Activated T-helper 1 cell treated with anti-CD3 and anti-CD28 coated beads, Interleukin-12 subunit alpha, Interleukin-12 subunit beta, Interleukin-2, Interleukin-4 antibody, amounts not matched to agents 30 ng/mL and 10 ng/mL and 1 ng/mL, durations not matched to agents 14 hours and 24 hours and 36 hours (primary cell): ENCODE measurements around the gene OGT. TPM values are rescaled to one million over a fixed set of nuclear protein-coding genes. Genes with fewer than 3 reads are reported as not detected.
A peak's percentile ranks its signal among the peaks of the same experiment; 100 is the strongest.

Experiments used
- DNase-seq: peaks from one replicate; pipeline ENCODE4 v3.0.0; 2021; ENCODE audit warnings: low spot score
- H3K27ac Mint-ChIP-seq: one replicate; pipeline ENCODE4 v1.8.0; 2021; ENCODE audit warnings: mild to moderate bottlenecking, mixed read lengths
- H3K27me3 Mint-ChIP-seq: one replicate; pipeline ENCODE4 v1.8.0; 2022; ENCODE audit warnings: mild to moderate bottlenecking, moderate library complexity, mixed read lengths; ENCODE audit not compliant: insufficient read depth
- H3K36me3 Mint-ChIP-seq: one replicate; pipeline ENCODE4 v1.8.0; 2021; ENCODE audit warnings: low read depth, mixed read lengths
- H3K4me1 Mint-ChIP-seq: one replicate; pipeline ENCODE4 v1.8.0; 2021; ENCODE audit warnings: low read depth, mixed read lengths
- H3K4me3 Mint-ChIP-seq: one replicate; pipeline ENCODE4 v1.8.0; 2021; ENCODE audit warnings: mild to moderate bottlenecking, moderate library complexity, mixed read lengths
- H3K9me3 Mint-ChIP-seq: one replicate; pipeline ENCODE4 v1.8.0; 2021; ENCODE audit warnings: mixed read lengths
- intact Hi-C: fragments of 100-400 bp; cut with micrococcal nuclease; formaldehyde crosslinking; loops from one replicate; pipeline ENCODE4 v1.15.1; 2024
- total RNA-seq: library from RNA; stranded (reverse); gene quantifications from 2 replicates; pipeline ENCODE4 v1.2.3, GENCODE V29; 2022

Gene OGT
- total RNA-seq, 1 donor from 2014 or later, result 295 TPM

DNA sequence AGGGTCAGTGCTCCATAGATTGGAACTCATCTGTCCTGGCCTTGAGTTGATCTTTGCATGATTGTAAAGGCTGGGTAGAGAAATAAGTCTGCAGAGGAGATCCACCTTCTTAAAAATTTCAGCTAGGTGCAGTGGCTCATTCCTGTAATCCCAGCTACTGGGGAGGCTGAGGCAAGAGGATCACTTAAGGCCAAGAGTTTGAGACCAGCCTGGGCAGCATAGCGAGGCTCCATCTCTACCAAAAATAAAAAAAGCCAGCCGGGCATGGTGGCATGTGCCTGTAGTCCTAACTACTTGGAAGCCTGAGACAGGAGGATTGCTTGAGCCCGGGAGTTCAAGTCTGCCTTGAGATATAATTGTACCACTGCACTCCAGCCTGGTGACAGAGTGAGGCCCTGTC is 85.9 kb downstream of the OGT start:
- Mint-ChIP-seq H3K4me1 (peaks cover 85% of the 10 kb centered on the region), H3K9me3 (no peaks in the 10 kb centered on the region), H3K27ac (peak overlapping the region; percentile 97), H3K4me3 (peak overlapping the region; percentile 93), H3K36me3 (peaks cover 32% of the 10 kb centered on the region), H3K27me3 (no peaks in the 10 kb centered on the region)
- intact Hi-C loops, result loop anchor here (1.0 to 10.0 kb wide), 8 partner anchors 32 to 504 kb away; partner anchors contain the start of genes IL2RG, MED12, NONO and TAF1
- DNase-seq, result no peak

DNA sequence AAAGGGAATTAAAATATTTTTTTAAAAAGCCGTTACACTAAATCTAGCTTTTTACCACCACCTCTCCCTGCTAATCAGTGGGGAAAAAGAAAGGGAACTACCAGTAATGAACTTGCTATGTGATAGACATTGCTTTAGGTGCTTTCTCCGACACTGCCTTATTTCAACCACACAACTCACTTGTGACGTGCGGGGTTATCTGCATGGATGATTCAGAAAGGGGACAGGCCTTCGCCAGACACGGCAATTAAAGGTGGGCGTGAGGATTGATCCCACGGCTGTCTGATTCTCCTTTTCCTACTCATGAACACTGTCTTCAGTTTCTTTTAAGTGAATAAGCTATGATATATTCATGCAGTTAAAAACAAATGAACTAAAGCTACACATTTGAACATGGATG is 86.3 kb downstream of the OGT start:
- H3K4me3 Mint-ChIP-seq, result peak overlapping the region; percentile 93
- H3K4me1 Mint-ChIP-seq, result peaks cover 86% of the 10 kb centered on the region
- intact Hi-C loops, result loop anchor here (1.0 to 10.0 kb wide), 7 partner anchors 31 to 504 kb away; partner anchors contain the start of genes IL2RG, MED12, NONO and TAF1
- peak overlapping the region; percentile 97 for H3K27ac Mint-ChIP-seq
- DNase-seq, result peak; percentile 41
- H3K27me3 Mint-ChIP-seq, result no peaks in the 10 kb centered on the region
- no peaks in the 10 kb centered on the region for H3K9me3 Mint-ChIP-seq
- peaks cover 32% of the 10 kb centered on the region for H3K36me3 Mint-ChIP-seq

DNA sequence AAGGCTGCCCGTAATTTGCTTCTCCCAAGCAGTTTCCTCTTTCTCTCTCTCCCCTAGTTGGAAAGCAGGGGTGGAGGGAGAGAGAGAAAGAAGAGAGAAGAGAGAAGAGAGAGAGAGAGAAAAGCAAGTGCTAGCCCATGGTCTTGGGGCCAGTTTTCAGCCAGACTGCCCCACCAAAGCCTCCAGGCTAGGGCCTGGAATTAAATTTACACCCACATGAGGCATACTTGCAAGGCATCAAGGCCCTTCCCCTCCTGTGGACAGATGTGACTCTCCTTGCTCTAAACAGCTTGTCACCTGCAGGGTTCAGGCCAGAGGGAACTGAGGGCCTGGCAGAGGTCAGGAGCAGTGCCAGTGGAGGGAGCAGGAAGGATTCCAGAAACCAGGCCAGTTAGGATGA is 87.1 kb downstream of the OGT start:
- peaks cover 27% of the 10 kb centered on the region for H3K36me3 Mint-ChIP-seq
- intact Hi-C loops, result loop anchor here (1.0 to 10.0 kb wide), 9 partner anchors 30 to 1002 kb away; partner anchors contain the start of genes IL2RG, MED12, NONO and TAF1
- peaks cover 86% of the 10 kb centered on the region for H3K4me1 Mint-ChIP-seq
- no peaks in the 10 kb centered on the region for H3K27me3 Mint-ChIP-seq
- H3K4me3 Mint-ChIP-seq, result peak overlapping the region; percentile 19
- no peak for DNase-seq
- peak overlapping the region; percentile 97 for H3K27ac Mint-ChIP-seq
- H3K9me3 Mint-ChIP-seq, result no peaks in the 10 kb centered on the region

DNA sequence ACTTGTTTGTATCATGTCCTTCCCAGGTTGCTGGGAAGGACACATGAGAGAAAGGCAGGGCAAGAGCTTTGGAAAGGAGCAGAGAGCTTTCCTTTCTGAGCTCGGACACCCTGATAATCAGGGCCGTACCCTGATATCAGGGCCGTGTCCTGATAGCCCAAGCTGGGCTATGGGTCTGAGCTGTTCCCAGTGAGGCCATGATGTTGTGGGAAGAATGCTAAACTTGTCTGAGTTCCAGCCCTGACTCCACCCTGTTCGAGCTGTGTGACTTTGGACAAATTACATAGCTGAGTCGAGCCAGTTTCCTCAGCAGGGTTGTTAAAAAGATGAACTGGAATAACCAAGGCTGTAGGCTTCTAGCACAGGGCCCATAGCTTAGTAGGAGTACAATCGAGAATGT is 88.7 kb downstream of the OGT start:
- Mint-ChIP-seq H3K4me3 (no peak overlapping the region), H3K9me3 (no peaks in the 10 kb centered on the region), H3K36me3 (peaks cover 15% of the 10 kb centered on the region), H3K27ac (peak overlapping the region; percentile 97), H3K27me3 (no peaks in the 10 kb centered on the region), H3K4me1 (peaks cover 72% of the 10 kb centered on the region)
- DNase-seq, result no peak
- intact Hi-C loops, result loop anchor here (1.0 to 5.0 kb wide), 4 partner anchors 13 to 1001 kb away; no protein-coding TSS in a partner anchor

DNA sequence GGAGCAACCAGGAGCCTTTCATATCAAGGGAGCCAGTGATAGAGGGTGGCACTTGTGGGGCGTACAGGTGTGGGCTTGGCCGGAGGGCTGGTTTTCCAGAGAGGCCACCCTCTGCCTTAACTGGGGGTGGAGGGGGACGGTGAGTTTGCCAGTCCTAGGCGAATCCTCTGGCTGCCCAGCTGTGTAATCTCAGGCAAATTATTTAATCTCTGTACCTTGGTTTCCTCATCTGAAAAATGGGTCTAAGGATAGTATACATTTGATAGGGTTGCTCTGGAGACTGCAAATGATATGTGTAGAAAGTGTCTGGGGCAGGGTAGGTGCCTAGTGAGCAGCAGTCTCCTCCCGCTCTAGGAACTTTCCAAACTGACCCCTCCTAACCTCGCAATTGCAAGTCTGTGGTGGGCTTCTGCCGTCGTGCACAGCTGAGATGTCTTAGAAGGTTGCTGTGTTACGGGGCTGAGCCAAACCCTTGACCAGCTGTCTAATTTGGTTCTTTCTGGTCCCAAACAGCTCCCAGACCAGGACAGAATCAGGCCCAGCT is 89.2 kb downstream of the OGT start:
- Mint-ChIP-seq H3K4me3 (no peak overlapping the region), H3K4me1 (peaks cover 67% of the 10 kb centered on the region), H3K36me3 (peaks cover 14% of the 10 kb centered on the region), H3K27ac (peak overlapping the region; percentile 97), H3K9me3 (no peaks in the 10 kb centered on the region), H3K27me3 (no peaks in the 10 kb centered on the region)
- intact Hi-C loops, result loop anchor here (1.0 to 5.0 kb wide), 4 partner anchors 13 to 1000 kb away; no protein-coding TSS in a partner anchor
- DNase-seq, result no peak

DNA sequence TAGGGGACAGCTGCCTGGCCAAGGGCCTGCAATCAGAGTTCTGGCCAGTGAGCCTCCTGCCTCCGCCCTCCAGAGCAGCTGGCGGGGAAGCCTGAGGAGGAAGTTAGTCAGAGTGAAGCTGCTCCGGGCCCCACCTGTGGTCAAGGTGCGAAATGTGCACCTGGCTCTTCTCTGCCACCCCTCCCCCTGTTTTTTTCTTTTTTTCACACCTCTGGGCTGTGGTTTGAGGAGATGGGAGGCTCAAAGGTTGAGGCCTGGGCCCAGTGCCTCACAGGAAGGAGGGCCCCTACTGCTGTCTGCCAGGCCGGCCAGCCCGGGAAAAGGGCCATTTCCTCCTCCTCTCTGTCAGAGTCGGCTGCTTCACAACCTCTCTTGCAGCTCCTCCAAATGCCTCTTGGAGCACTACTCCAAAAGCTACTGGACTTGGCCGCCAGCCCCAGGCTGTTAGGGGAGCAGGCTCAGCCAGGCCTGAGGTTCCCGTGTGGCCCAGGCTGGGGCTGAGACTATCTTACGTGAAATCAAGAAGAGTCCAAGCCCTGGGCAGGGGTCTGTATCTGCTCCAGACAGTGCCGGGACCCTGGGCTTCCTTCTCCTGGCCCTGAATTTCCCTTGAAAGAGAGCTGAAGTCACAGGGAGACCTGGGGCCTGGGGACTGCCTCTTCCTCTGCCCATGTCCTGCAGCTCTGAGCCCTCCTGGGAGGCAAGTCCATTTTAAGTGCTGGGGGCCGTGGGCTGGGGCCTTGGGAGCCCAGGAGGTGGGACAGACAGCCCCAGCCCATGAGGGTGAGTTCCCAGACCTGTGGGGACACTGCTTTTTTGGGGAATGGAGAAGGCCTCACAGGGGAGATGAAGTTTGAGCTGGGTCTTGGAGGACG is 89.9 kb downstream of the OGT start:
- H3K27me3 Mint-ChIP-seq, result no peaks in the 10 kb centered on the region
- peak overlapping the region; percentile 97 for H3K27ac Mint-ChIP-seq
- intact Hi-C loops, result loop anchor here (1.0 to 5.0 kb wide), 4 partner anchors 14 to 999 kb away; no protein-coding TSS in a partner anchor
- H3K9me3 Mint-ChIP-seq, result no peaks in the 10 kb centered on the region
- H3K36me3 Mint-ChIP-seq, result peaks cover 9% of the 10 kb centered on the region
- H3K4me3 Mint-ChIP-seq, result peak overlapping the region; percentile 70
- H3K4me1 Mint-ChIP-seq, result peaks cover 60% of the 10 kb centered on the region
- DNase-seq, result peak; percentile 65

DNA sequence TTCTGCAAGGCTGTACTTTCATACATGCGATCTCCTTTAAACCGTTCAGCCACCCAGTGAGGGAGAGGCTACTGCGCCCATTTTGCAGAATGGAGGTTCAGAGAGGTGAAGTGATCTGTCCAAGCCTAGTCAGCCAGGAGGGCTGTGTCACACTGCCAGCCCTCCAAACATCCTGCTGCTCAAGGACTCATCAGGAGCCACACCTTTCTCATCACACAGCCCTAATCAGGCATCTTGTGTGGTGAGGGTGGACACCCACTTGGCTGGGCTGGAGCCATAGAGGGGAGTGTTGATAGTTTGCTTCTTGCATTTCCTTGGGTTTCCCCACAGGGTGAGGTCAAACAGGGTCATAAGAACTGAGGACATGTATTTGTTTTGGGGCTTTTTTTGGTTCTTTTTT is 90.8 kb downstream of the OGT start:
- no peaks in the 10 kb centered on the region for H3K9me3 Mint-ChIP-seq
- intact Hi-C loops, result loop anchor here (2.0 to 5.0 kb wide), 3 partner anchors 15 to 999 kb away; no protein-coding TSS in a partner anchor
- H3K4me3 Mint-ChIP-seq, result peak overlapping the region; percentile 70
- H3K36me3 Mint-ChIP-seq, result peaks cover 4% of the 10 kb centered on the region
- no peak for DNase-seq
- peaks cover 51% of the 10 kb centered on the region for H3K4me1 Mint-ChIP-seq
- H3K27me3 Mint-ChIP-seq, result no peaks in the 10 kb centered on the region
- peak overlapping the region; percentile 97 for H3K27ac Mint-ChIP-seq

DNA sequence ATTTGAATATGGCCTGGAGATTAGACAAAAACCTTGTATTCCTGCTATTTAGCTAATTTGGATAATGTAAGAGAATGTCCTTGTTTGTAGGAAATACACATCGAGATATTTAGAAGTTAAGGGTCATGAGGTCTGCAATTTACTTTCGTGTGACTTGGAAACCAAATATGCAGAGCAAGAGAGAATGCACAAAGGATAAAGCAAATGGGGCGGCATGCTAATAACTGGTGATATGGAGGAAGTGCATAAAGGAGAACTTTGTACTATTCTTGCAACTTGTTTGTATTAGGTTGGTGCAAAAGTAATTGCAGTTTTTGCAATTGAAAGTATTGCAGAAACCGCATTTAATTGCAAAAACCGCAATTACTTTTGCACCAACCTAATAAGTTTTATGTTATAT is 92.6 kb downstream of the OGT start:
- intact Hi-C loops, result no loop called here
- H3K4me1 Mint-ChIP-seq, result peaks cover 41% of the 10 kb centered on the region
- H3K27ac Mint-ChIP-seq, result no peak overlapping the region
- no peak for DNase-seq
- no peaks in the 10 kb centered on the region for H3K27me3 Mint-ChIP-seq
- H3K9me3 Mint-ChIP-seq, result no peaks in the 10 kb centered on the region
- H3K4me3 Mint-ChIP-seq, result no peak overlapping the region
- H3K36me3 Mint-ChIP-seq, result no peaks in the 10 kb centered on the region

Other genes with a start within 250 kb of the OGT start
- 512 and 546 TPM in 2 replicates for gene NONO, start 249.5 kb upstream of the OGT start, total RNA-seq
- 4.9 and 7.0 TPM in 2 replicates for gene ITGB1BP2, start 231.4 kb upstream of the OGT start, total RNA-seq
- gene TAF1, start 166.7 kb upstream of the OGT start, total RNA-seq, result 41.4 and 46.1 TPM in 2 replicates
- gene GCNA, start 45.3 kb downstream of the OGT start, total RNA-seq, result 4.3 and 4.8 TPM in 2 replicates
- gene CXCR3, start 85.4 kb downstream of the OGT start, total RNA-seq, result 53.9 and 55.4 TPM in 2 replicates
- not detected in 2 replicates for gene CXorf49, start 185.2 kb downstream of the OGT start, total RNA-seq
- gene CXorf49B, start 230.2 kb downstream of the OGT start, total RNA-seq, result not detected in 2 replicates